ENCODE results near the gene FAM43A. TPM values are rescaled to one million over a fixed set of nuclear protein-coding genes. Genes with fewer than 3 reads are reported as not detected.

FAM43A gene
- total and polyA plus RNA-seq, 9 of the 15 experiments (the other 6 are each of a cell fraction or from before 2014, with no cell fraction given), result 0.03 to 1.2 (median 0.21) TPM

GRCh38 chr3:194671900-194672808 lies 13.5 kb upstream of the FAM43A start, which contains the start of gene LSG1 (continued):
- TF ChIP-seq ZNF354B (CRISPR knock-in tag; IDR thresholded peaks at IDR 0.05) (no peak), HOXB6 (CRISPR knock-in tag; IDR thresholded peaks at IDR 0.05; ENCODE audit: borderline replicate concordance) (no peak), ZNF561 (CRISPR knock-in tag; conservative IDR thresholded peaks at IDR 0.05) (no peak), CCAR2 (IDR thresholded peaks at IDR 0.05; ENCODE audit: low read depth, low read length) (no peak), ZBTB40 (IDR thresholded peaks at IDR 0.05) (peak; percentile 98), ZBTB40 (CRISPR knock-in tag; IDR thresholded peaks at IDR 0.05) (no peak), CAMTA2 (CRISPR knock-in tag; conservative IDR thresholded peaks at IDR 0.05) (no peak), ZNF3 (CRISPR knock-in tag; IDR thresholded peaks at IDR 0.05) (no peak), MLLT1 (IDR thresholded peaks at IDR 0.05) (no peak), MTA3 (IDR thresholded peaks at IDR 0.05; ENCODE audit: borderline replicate concordance) (peak; percentile 88; the same call in 1 of the 2 replicates), TCF3 (CRISPR knock-in tag; IDR thresholded peaks at IDR 0.05) (peak; percentile 34; the same call in 1 of the 2 replicates), SMAD3 (CRISPR knock-in tag; conservative IDR thresholded peaks at IDR 0.05) (no peak), ZKSCAN3 (CRISPR knock-in tag; IDR thresholded peaks at IDR 0.05) (no peak), KLF13 (tag; IDR thresholded peaks at IDR 0.05; ENCODE audit: borderline replicate concordance, low read depth) (peak; percentile 99), HSF4 (CRISPR knock-in tag; IDR thresholded peaks at IDR 0.05; ENCODE audit: borderline replicate concordance) (no peak), SREBF1 (IDR thresholded peaks at IDR 0.05; ENCODE audit: borderline replicate concordance, low read depth, low read length) (peak; percentile 80; the same call in 1 of the 2 replicates), CBFA2T3 (IDR thresholded peaks at IDR 0.05) (no peak), EP400 (IDR thresholded peaks at IDR 0.05) (peak; percentile 89), XRCC4 (IDR thresholded peaks at IDR 0.05; ENCODE audit: extremely low read depth, insufficient read depth, insufficient read length) (no peak)

Measured in K562 (cell line).